Hepatocyte (in vitro differentiated cells): ENCODE results near the gene PISD. TPM values are rescaled to one million over a fixed set of nuclear protein-coding genes. Genes with fewer than 3 reads are reported as not detected.

Experiments used
- DNase-seq: peaks from one replicate; pipeline ENCODE4 v3.0.0-alpha.2; 2016; ENCODE audit warnings: low spot score
- H2AFZ ChIP-seq: fragments of 200-600 bp; sonication (generic); 2 replicates; pipeline ENCODE4 v1.6.0; 2016; ENCODE audit warnings: antibody characterized with exemption, mild to moderate bottlenecking
- H3K27ac ChIP-seq: fragments of 200-600 bp; sonication (generic); 2 replicates; pipeline ENCODE4 v1.5.1; 2016; ENCODE audit warnings: mild to moderate bottlenecking
- H3K27me3 ChIP-seq: fragments of 200-600 bp; sonication (generic); 2 replicates; pipeline ENCODE4 v1.6.1; 2016
- H3K36me3 ChIP-seq: fragments of 200-600 bp; sonication (generic); replicated peaks from 2 replicates; pipeline ENCODE4 v1.5.1; 2016; ENCODE audit warnings: low read depth; ENCODE audit not compliant: insufficient read depth
- H3K4me1 ChIP-seq: fragments of 200-600 bp; sonication (generic); 2 replicates; pipeline ENCODE4 v1.5.1; 2016; ENCODE audit warnings: mild to moderate bottlenecking, moderate library complexity; ENCODE audit not compliant: insufficient read depth
- H3K4me2 ChIP-seq: fragments of 200-600 bp; sonication (generic); 2 replicates; pipeline ENCODE4 v1.6.0; 2016
- H3K4me3 ChIP-seq: fragments of 200-600 bp; sonication (generic); 2 replicates; pipeline ENCODE4 v1.5.1; 2016; ENCODE audit warnings: mild to moderate bottlenecking
- H3K79me2 ChIP-seq: fragments of 200-600 bp; sonication (generic); 2 replicates; pipeline ENCODE4 v1.6.0; 2017; ENCODE audit warnings: mild to moderate bottlenecking
- H3K9me2 ChIP-seq: fragments of 200-600 bp; sonication (generic); replicated peaks from 2 replicates; pipeline ENCODE4 v1.6.0; 2017; ENCODE audit warnings: mild to moderate bottlenecking; ENCODE audit not compliant: insufficient read depth
- H3K9me3 ChIP-seq: fragments of 200-600 bp; sonication (generic); 2 replicates; pipeline ENCODE4 v1.5.1; 2016; ENCODE audit warnings: low read depth, mild to moderate bottlenecking
- H4K20me1 ChIP-seq: fragments of 200-600 bp; sonication (generic); 2 replicates; pipeline ENCODE4 v1.6.0; 2016; ENCODE audit warnings: mild to moderate bottlenecking; ENCODE audit not compliant: insufficient read depth, poor library complexity, severe bottlenecking
- CTCF ChIP-seq: fragments of 200-600 bp; sonication (generic); IDR thresholded peaks from 2 replicates; pipeline ENCODE4 v1.5.1; 2016; ENCODE audit warnings: antibody characterized with exemption, mild to moderate bottlenecking; ENCODE audit not compliant: poor library complexity
- EZH2 ChIP-seq: fragments of 200-600 bp; sonication (generic); IDR thresholded peaks from 2 replicates; pipeline ENCODE4 v1.6.1; 2016; ENCODE audit warnings: antibody characterized with exemption, mild to moderate bottlenecking, borderline replicate concordance
- EZH2phosphoT487 ChIP-seq: fragments of 200-600 bp; sonication (generic); IDR thresholded peaks from one replicate; pipeline ENCODE4 v1.6.1; 2018; ENCODE audit warnings: antibody characterized with exemption, mild to moderate bottlenecking, low read depth, moderate library complexity; ENCODE audit not compliant: unreplicated experiment, severe bottlenecking
- WGBS: methylation state at CpG from one replicate; pipeline ENCODE4 v1.1.6; 2016; ENCODE audit warnings: low lambda C conversion rate; ENCODE audit errors: missing lambda C conversion rate; 5-methylcytosine and 5-hydroxymethylcytosine counted together
- polyA plus RNA-seq: library from polyadenylated mRNA; unstranded; fragments of >200 nt; fragmentation: Nextera tagmentation; extraction: Ambion mirVana; gene quantifications from 2 replicates; pipeline ENCODE4 v1.2.1, GENCODE V29; 2016
- total RNA-seq: library from RNA; depleted of rRNA; stranded (reverse); fragments of >200 nt; gene quantifications from 2 replicates; pipeline ENCODE4 v1.2.3, GENCODE V29; 2014

Gene PISD
- total and polyA plus RNA-seq, 2 experiments from 2014 or later, result 46.2 to 62.9 TPM

GRCh38 chr22:31682751-31683150 lies 20.7 kb upstream of the PISD start:
- Histone ChIP-seq H2AFZ (no peak overlapping the region), H3K4me3 (no peak overlapping the region), H3K36me3 (no peaks in the 10 kb centered on the region), H4K20me1 (no peaks in the 10 kb centered on the region), H3K27ac (no peak overlapping the region), H3K79me2 (no peaks in the 10 kb centered on the region), H3K9me3 (no peaks in the 10 kb centered on the region), H3K4me2 (no peak overlapping the region), H3K9me2 (no peaks in the 10 kb centered on the region), H3K4me1 (no peaks in the 10 kb centered on the region), H3K27me3 (no peaks in the 10 kb centered on the region)
- 98% methylated on average over 7 of the region's 7 CpGs for WGBS
- TF ChIP-seq CTCF (no peak), EZH2phosphoT487 (no peak), EZH2 (no peak)
- DNase-seq, result no peak

- 93% methylated on average over 17 of the region's 17 CpGs for WGBS
- H3K4me1 ChIP-seq, result no peaks in the 10 kb centered on the region
- no peak overlapping the region for H3K4me3 ChIP-seq
- TF ChIP-seq CTCF, result no peak
- no peak for TF ChIP-seq EZH2
- TF ChIP-seq EZH2phosphoT487, result no peak
- peak overlapping the region; percentile 22 for H3K27ac ChIP-seq
- DNase-seq, result no peak
- no peaks in the 10 kb centered on the region for H3K27me3 ChIP-seq
- no peaks in the 10 kb centered on the region for H3K36me3 ChIP-seq
- H2AFZ ChIP-seq, result no peak overlapping the region
- no peaks in the 10 kb centered on the region for H3K9me2 ChIP-seq
- H3K79me2 ChIP-seq, result no peaks in the 10 kb centered on the region
- H3K4me2 ChIP-seq, result no peak overlapping the region
- no peaks in the 10 kb centered on the region for H4K20me1 ChIP-seq
- H3K9me3 ChIP-seq, result no peaks in the 10 kb centered on the region
Observed at GRCh38 chr22:31681349-31682345, 19.6 kb upstream of the PISD start.

GRCh38 chr22:31680861-31681341 lies 18.9 kb upstream of the PISD start:
- Histone ChIP-seq H3K4me1 (no peaks in the 10 kb centered on the region), H3K79me2 (no peaks in the 10 kb centered on the region), H2AFZ (no peak overlapping the region), H4K20me1 (no peaks in the 10 kb centered on the region), H3K27ac (peak overlapping the region; percentile 22), H3K4me2 (no peak overlapping the region), H3K36me3 (no peaks in the 10 kb centered on the region), H3K27me3 (no peaks in the 10 kb centered on the region), H3K9me3 (no peaks in the 10 kb centered on the region), H3K4me3 (no peak overlapping the region), H3K9me2 (no peaks in the 10 kb centered on the region)
- no peak for DNase-seq
- TF ChIP-seq CTCF (no peak), EZH2 (no peak), EZH2phosphoT487 (no peak)
- WGBS, result 86% methylated on average over 9 of the region's 9 CpGs
